ENCODE measurements around the gene UST. TPM values are rescaled to one million over a fixed set of nuclear protein-coding genes. Genes with fewer than 3 reads are reported as not detected.
"Not testable (repeated sequence)": the region's sequence is repeated elsewhere in the genome, so short reads cannot be mapped to it uniquely, and the experiment has no call there.

The UST gene
- polyA plus RNA-seq, 1 donor (not counting 4 experiments of a cell fraction or from before 2014, with no cell fraction given) = 6.1 TPM

- H3K4me2 ChIP-seq (ENCODE audit: control insufficient read depth, extremely low read depth, insufficient read depth, low read depth, low read length) = no peak overlapping the region
- dilution Hi-C loops (cut with MboI; ENCODE audit: extremely low pct_ligation_motif_present, low sequenced_read_pairs) = no loop called here
- H3K27ac ChIP-seq (ENCODE audit: control insufficient read depth, insufficient read depth, low read length) = no peak overlapping the region
- no peaks in the 10 kb centered on the region for H3K36me3 ChIP-seq (ENCODE audit: control insufficient read depth in 2 of 2, extremely low read depth in 1 of 2, insufficient read depth in 2 of 2, low read length in 2 of 2)
- no peaks in the 10 kb centered on the region for H4K20me1 ChIP-seq (ENCODE audit: control insufficient read depth, extremely low read depth, insufficient read depth, low read length)
- no peak overlapping the region for H3K4me3 ChIP-seq (ENCODE audit: control insufficient read depth in 2 of 3, extremely low read depth in 1 of 3, insufficient read depth in 2 of 3, low read depth in 1 of 3, low read length in 3 of 3)
- no peak overlapping the region for H3K9ac ChIP-seq (ENCODE audit: control insufficient read depth, extremely low read depth, insufficient read depth, low read length)
- peaks cover 2% of the 10 kb centered on the region for H3K9me1 ChIP-seq (ENCODE audit: control insufficient read depth, extremely low read depth, insufficient read depth, low read length)
- no peaks in the 10 kb centered on the region for H3K79me2 ChIP-seq (ENCODE audit: control insufficient read depth, insufficient read depth, low read length)
- peaks cover 3% of the 10 kb centered on the region for H3K4me1 ChIP-seq (ENCODE audit: control insufficient read depth, extremely low read depth, insufficient read depth, low read length)
- no peak for DNase-seq (ENCODE audit: low read depth, low spot score)
- no peaks in the 10 kb centered on the region for H3K9me3 ChIP-seq (ENCODE audit: control insufficient read depth, low read depth, low read length)
- FAIRE-seq = no peak
- H3K27me3 ChIP-seq (ENCODE audit: control insufficient read depth, extremely low read depth, insufficient read depth, low read length) = no peaks in the 10 kb centered on the region
- no peak overlapping the region for H2AFZ ChIP-seq (ENCODE audit: control insufficient read depth, low read length)
- TF ChIP-seq, protein P1, sequence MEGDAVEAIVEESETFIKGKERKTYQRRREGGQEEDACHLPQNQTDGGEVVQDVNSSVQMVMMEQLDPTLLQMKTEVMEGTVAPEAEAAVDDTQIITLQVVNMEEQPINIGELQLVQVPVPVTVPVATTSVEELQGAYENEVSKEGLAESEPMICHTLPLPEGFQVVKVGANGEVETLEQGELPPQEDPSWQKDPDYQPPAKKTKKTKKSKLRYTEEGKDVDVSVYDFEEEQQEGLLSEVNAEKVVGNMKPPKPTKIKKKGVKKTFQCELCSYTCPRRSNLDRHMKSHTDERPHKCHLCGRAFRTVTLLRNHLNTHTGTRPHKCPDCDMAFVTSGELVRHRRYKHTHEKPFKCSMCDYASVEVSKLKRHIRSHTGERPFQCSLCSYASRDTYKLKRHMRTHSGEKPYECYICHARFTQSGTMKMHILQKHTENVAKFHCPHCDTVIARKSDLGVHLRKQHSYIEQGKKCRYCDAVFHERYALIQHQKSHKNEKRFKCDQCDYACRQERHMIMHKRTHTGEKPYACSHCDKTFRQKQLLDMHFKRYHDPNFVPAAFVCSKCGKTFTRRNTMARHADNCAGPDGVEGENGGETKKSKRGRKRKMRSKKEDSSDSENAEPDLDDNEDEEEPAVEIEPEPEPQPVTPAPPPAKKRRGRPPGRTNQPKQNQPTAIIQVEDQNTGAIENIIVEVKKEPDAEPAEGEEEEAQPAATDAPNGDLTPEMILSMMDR (optimal IDR thresholded peaks at IDR 0.05 in 1 of 3, IDR thresholded peaks at IDR 0.05 in 1 of 3, conservative IDR thresholded peaks at IDR 0.05 in 1 of 3; ENCODE audit: extremely low read depth in 1 of 3, insufficient read depth in 2 of 3, low read length in 3 of 3) = peak; percentile 13 to 25 (median 19)
- TF ChIP-seq EZH2 (IDR thresholded peaks at IDR 0.05; ENCODE audit: low read length) = no peak
These were observed 226.8 kb downstream of the UST start for GRCh38 chr6:148973538-148974208.

DNA sequence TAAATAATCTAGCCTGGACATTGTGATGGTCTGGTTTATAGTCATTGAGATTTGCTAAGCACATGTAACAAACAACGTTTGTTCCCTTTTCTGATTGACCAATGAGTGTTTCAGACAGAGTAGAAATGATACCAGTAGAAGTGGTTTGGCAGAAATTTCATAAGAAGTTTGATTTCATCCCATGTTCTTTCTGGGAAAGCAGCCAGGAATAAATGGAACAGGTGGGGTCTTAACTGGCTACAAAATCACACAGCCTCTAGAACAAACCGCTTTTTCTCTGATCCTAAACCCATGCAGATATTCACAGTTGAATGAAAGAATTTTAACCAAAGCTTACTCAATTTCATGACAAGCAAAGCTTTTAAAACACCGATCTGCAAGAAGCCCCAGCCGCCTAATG is 227.5 kb downstream of the UST start:
- H3K79me2 ChIP-seq (ENCODE audit: control insufficient read depth, insufficient read depth, low read length) = no peaks in the 10 kb centered on the region
- DNase-seq (ENCODE audit: low read depth, low spot score) (no peak), FAIRE-seq (no peak)
- no peaks in the 10 kb centered on the region for H3K36me3 ChIP-seq (ENCODE audit: control insufficient read depth in 2 of 2, extremely low read depth in 1 of 2, insufficient read depth in 2 of 2, low read length in 2 of 2)
- no peak overlapping the region for H3K4me2 ChIP-seq (ENCODE audit: control insufficient read depth, extremely low read depth, insufficient read depth, low read depth, low read length)
- H3K27me3 ChIP-seq (ENCODE audit: control insufficient read depth, extremely low read depth, insufficient read depth, low read length) = no peaks in the 10 kb centered on the region
- TF ChIP-seq EZH2 (IDR thresholded peaks at IDR 0.05; ENCODE audit: low read length) = no peak
- TF ChIP-seq, protein P1 (optimal IDR thresholded peaks at IDR 0.05 in 1 of 3, IDR thresholded peaks at IDR 0.05 in 1 of 3, conservative IDR thresholded peaks at IDR 0.05 in 1 of 3; ENCODE audit: extremely low read depth in 1 of 3, insufficient read depth in 2 of 3, low read length in 3 of 3) = no peak
- H4K20me1 ChIP-seq (ENCODE audit: control insufficient read depth, extremely low read depth, insufficient read depth, low read length) = no peaks in the 10 kb centered on the region
- no peak overlapping the region for H3K4me3 ChIP-seq (ENCODE audit: control insufficient read depth in 2 of 3, extremely low read depth in 1 of 3, insufficient read depth in 2 of 3, low read depth in 1 of 3, low read length in 3 of 3)
- H3K27ac ChIP-seq (ENCODE audit: control insufficient read depth, insufficient read depth, low read length) = no peak overlapping the region
- H3K9me1 ChIP-seq (ENCODE audit: control insufficient read depth, extremely low read depth, insufficient read depth, low read length) = peaks cover 2% of the 10 kb centered on the region
- no peak overlapping the region for H2AFZ ChIP-seq (ENCODE audit: control insufficient read depth, low read length)
- H3K4me1 ChIP-seq (ENCODE audit: control insufficient read depth, extremely low read depth, insufficient read depth, low read length) = peaks cover 3% of the 10 kb centered on the region
- no peak overlapping the region for H3K9ac ChIP-seq (ENCODE audit: control insufficient read depth, extremely low read depth, insufficient read depth, low read length)
- H3K9me3 ChIP-seq (ENCODE audit: control insufficient read depth, low read depth, low read length) = no peaks in the 10 kb centered on the region
- dilution Hi-C loops (cut with MboI; ENCODE audit: extremely low pct_ligation_motif_present, low sequenced_read_pairs) = no loop called here

- H3K9me1 ChIP-seq (ENCODE audit: control insufficient read depth, extremely low read depth, insufficient read depth, low read length); H3K27me3 ChIP-seq (ENCODE audit: control insufficient read depth, extremely low read depth, insufficient read depth, low read length); H3K4me2 ChIP-seq (ENCODE audit: control insufficient read depth, extremely low read depth, insufficient read depth, low read depth, low read length); H2AFZ ChIP-seq (ENCODE audit: control insufficient read depth, low read length); H4K20me1 ChIP-seq (ENCODE audit: control insufficient read depth, extremely low read depth, insufficient read depth, low read length); H3K36me3 ChIP-seq (ENCODE audit: control insufficient read depth in 2 of 2, extremely low read depth in 1 of 2, insufficient read depth in 2 of 2, low read length in 2 of 2); H3K79me2 ChIP-seq (ENCODE audit: control insufficient read depth, insufficient read depth, low read length); H3K9me3 ChIP-seq (ENCODE audit: control insufficient read depth, low read depth, low read length); FAIRE-seq; H3K4me1 ChIP-seq (ENCODE audit: control insufficient read depth, extremely low read depth, insufficient read depth, low read length); DNase-seq (ENCODE audit: low read depth, low spot score); H3K4me3 ChIP-seq (ENCODE audit: control insufficient read depth in 2 of 3, extremely low read depth in 1 of 3, insufficient read depth in 2 of 3, low read depth in 1 of 3, low read length in 3 of 3); H3K9ac ChIP-seq (ENCODE audit: control insufficient read depth, extremely low read depth, insufficient read depth, low read length); H3K27ac ChIP-seq (ENCODE audit: control insufficient read depth, insufficient read depth, low read length); dilution Hi-C loops (cut with MboI; ENCODE audit: extremely low pct_ligation_motif_present, low sequenced_read_pairs): not testable (repeated sequence)
These were observed 231.5 kb downstream of the UST start for GRCh38 chr6:148978298-148978697.
